D721Med (cell line): ENCODE data around the gene FBN1.

ENCODE experiments used
- DNase-seq: peaks from one replicate; pipeline ENCODE4 v3.0.0; 2011; ENCODE audit warnings: low spot score; ENCODE audit not compliant: insufficient read length
- FAIRE-seq: peaks from 2 replicates; lab custom pipeline; 2011; peaks lifted over from hg19 to GRCh38; lab: Jason Lieb, UNC
- TF ChIP-seq, protein P1 (sequence below): IDR thresholded peaks from 2 replicates; pipeline ENCODE4 v1.5.1; 2012; ENCODE audit warnings: mild to moderate bottlenecking, control low read depth; ENCODE audit not compliant: insufficient read depth; ENCODE audit errors: missing control alignments

Gene FBN1

DNA sequence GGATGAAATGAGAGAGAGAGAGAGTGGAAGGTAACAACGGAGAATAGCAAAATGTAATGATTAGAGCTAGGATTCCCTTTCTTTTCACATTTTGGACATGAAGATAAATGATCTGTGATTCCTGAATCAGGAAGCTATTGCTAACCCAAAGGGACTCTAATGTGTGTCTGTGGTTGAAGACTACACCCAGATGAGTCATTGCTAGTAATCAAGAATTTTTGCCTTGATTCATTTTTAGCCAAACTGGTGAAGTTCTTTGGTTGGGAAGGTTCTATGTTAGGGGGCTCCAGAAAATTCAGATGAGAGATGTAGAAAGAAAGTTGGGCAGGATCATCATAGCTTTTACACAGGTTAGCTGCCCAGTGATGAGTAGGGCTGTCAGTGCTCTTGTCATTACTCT is 197.9 kb downstream of the FBN1 start:
- FAIRE-seq (no peak), DNase-seq (no peak)
- TF ChIP-seq, protein P1, sequence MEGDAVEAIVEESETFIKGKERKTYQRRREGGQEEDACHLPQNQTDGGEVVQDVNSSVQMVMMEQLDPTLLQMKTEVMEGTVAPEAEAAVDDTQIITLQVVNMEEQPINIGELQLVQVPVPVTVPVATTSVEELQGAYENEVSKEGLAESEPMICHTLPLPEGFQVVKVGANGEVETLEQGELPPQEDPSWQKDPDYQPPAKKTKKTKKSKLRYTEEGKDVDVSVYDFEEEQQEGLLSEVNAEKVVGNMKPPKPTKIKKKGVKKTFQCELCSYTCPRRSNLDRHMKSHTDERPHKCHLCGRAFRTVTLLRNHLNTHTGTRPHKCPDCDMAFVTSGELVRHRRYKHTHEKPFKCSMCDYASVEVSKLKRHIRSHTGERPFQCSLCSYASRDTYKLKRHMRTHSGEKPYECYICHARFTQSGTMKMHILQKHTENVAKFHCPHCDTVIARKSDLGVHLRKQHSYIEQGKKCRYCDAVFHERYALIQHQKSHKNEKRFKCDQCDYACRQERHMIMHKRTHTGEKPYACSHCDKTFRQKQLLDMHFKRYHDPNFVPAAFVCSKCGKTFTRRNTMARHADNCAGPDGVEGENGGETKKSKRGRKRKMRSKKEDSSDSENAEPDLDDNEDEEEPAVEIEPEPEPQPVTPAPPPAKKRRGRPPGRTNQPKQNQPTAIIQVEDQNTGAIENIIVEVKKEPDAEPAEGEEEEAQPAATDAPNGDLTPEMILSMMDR: no peak

DNA sequence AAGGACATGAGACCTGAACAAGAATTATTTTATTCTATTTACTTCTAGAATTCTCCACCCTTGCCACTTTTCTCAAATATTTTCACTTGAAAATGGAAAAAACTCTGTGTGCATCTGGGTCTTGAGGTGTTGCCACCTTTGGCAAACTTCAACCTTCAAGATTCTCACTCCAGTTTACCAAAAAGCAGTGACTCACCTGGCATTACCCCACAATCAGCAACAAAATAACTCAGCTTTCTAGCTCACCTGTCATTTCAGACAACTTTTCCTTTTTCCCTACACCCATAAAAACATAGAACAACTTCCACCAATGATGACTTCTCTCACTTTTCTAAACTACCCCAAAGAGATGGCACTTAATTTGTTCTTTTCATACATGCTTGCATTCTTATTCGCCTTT is 198.5 kb downstream of the FBN1 start:
- FAIRE-seq: no peak
- DNase-seq: no peak
- TF ChIP-seq, protein P1: no peak

DNA sequence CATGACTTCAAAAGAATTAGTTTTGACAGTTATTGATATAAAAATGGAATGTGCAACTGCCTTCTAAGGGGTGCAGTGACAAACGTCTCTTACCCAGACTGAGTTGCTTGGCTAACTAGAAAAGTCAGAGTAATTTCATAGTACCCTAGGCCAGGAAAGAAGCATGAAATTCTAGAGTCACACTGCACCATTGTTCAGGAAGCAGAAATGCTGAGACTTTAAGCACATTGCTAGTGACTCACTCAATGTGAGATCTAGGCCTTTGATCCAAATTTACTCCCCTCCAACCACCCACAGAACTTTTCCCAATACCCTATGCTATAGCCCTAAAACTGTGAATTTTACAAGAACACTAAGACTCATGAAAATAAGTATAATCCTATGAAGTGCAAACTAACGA is 203.5 kb downstream of the FBN1 start:
- FAIRE-seq: no peak
- TF ChIP-seq, protein P1: no peak
- DNase-seq: no peak

DNA sequence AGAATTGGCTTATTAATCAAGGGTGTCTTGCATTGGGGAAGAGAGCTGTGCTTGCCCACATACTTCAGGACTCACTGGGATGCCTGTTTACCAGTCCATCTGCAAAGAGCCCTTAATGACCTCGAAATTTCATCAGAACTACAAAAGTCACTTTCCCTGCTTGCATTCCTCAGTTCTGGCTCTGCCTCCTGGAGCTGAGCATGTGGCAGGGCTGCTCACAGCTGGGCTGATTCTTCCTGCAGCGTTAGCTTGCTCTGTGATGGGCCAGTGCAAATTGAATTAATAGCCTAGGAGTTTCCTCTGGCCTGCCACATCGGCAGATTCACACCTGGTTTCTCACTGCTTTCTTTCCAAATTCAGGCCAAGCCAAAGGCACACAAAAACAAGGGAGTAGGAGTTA is 205.4 kb downstream of the FBN1 start:
- DNase-seq: no peak
- TF ChIP-seq, protein P1: no peak
- FAIRE-seq: no peak

DNA sequence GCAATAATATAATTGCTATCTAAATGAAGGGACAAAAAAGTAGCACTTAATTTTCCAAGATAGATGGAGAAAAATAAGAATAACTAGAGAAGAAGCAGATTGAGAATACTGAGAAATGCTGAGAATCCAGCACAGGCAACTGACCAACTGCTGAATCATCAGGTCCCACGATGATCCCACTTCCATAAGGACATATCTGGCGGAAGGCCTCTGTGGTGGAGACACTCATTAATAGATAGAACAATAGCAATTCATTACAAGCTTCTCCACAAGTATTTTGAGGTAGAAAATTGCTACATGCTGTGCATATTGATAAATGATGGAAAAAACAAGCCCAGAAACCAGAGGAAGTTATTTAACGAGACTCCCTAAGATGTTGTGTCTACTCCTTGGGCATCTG is 208.3 kb downstream of the FBN1 start:
- FAIRE-seq (no peak), DNase-seq (no peak)

DNA sequence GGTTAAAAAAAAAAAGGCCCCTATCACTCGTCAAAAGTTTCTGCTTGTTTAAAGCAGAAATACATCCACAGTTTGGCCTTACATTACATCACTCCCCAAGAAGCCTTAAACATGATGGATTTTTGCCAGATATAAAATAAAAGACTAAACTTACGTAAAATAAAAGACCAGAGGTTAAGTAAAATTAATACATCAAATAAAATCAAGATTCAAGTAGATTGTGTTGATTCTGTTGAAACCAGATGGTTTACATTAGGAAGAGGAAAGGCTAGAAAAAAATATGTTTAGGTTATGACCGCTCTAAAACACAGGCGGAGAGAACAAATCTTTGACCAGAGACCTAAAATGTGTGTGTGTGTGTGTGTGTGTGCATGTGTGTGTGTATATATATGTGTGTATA is 210.2 kb downstream of the FBN1 start:
- TF ChIP-seq, protein P1: no peak
- FAIRE-seq: no peak
- DNase-seq: no peak

More for the DNA sequence above, 208.3 kb downstream of the FBN1 start:
- TF ChIP-seq, protein P1: no peak

DNA sequence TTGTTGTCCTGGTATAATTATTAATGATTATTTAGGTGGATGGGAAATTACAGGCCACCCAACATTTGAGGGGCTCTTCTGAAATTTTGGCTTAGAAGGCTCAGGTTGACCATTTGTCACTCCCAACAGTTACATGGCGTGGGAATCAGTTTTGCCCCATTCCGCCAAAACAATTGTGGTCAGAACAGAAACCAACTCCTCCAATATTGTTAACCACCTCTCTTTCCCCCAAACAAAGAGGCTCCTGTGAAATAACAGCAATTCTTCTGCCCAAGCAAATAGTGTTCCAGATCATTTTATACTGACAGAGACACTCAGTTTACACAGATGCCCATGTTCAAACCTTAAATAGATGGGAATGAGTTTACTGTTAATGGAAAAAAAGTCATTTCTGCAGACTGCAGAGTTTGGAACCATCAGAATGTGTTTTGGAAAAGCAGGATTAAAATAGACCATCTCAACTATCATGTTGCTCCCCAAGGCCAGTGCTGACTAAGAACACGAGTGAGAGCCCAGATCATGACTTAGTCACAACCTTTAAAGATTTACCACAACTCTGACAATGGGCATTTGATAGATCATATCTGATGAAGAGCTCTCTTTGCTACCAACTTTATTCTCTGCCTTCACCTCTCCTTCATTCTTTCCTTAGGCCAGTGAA is 212.2 kb downstream of the FBN1 start:
- no peak for FAIRE-seq
- TF ChIP-seq, protein P1: no peak
- DNase-seq: no peak
